ENCODE measurements around the gene HOOK2.
"Not testable (repeated sequence)": the region's sequence is repeated elsewhere in the genome, so short reads cannot be mapped to it uniquely, and the experiment has no call there.

The HOOK2 gene

GRCh38 chr19:12745166-12745897, 30.0 kb downstream of the HOOK2 start:
- H3K9ac ChIP-seq = peak overlapping the region; percentile 50; the same call in 1 of the 2 replicates
- peaks cover 16% of the 10 kb centered on the region for H3K9me3 ChIP-seq
- H3K27ac ChIP-seq = 0 out of 2 replicates have a peak overlapping the region, but pooled peaks have one; percentile 9
- no peak overlapping the region for H3K4me3 ChIP-seq
- peaks cover 12% of the 10 kb centered on the region; the same call in 1 of the 2 replicates for H4K20me1 ChIP-seq
- peak overlapping the region; percentile 64 for H3K4me2 ChIP-seq
- H3K27me3 ChIP-seq = no peaks in the 10 kb centered on the region
- peaks cover 73% of the 10 kb centered on the region for H3K36me3 ChIP-seq
- no peak for TF ChIP-seq Cebpa-rat (IDR thresholded peaks at IDR 0.05)
- peaks cover 48% of the 10 kb centered on the region for H3K4me1 ChIP-seq

DNA sequence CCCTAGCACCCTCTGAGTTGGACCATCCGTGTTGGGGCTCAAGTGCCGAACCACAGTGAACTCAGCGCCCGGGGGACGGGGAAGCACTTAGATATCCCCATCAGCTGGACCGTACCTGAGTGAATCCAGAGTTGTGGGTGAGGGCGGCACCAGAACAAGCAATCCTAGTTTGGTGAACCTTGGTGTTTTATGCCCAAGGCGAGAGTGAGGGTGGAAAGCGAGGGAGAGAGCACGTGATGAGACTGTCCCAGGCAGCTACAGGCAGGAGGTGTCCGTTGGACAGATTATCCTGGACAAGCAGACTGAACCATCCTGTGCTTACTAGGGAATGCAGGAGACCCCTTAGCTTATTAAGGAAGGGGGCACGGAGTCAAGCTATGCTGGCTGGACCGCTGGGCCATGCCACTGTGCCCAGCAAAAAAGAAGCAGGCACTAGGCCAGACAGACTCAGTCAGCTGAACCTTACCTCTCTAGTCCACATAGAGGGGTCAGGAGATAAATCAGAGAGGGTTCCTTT, 37.5 kb downstream of the HOOK2 start:
- peak overlapping the region; percentile 98 for H3K27ac ChIP-seq
- H3K4me3 ChIP-seq = peak overlapping the region; percentile 87
- no peaks in the 10 kb centered on the region for H3K27me3 ChIP-seq
- H3K36me3 ChIP-seq = peaks cover 43% of the 10 kb centered on the region
- H3K9ac ChIP-seq = peak overlapping the region; percentile 88
- no peaks in the 10 kb centered on the region for H3K9me3 ChIP-seq
- TF ChIP-seq Cebpa-rat (IDR thresholded peaks at IDR 0.05) = no peak
- peaks cover 13% of the 10 kb centered on the region for H4K20me1 ChIP-seq
- peaks cover 41% of the 10 kb centered on the region for H3K4me1 ChIP-seq
- peak overlapping the region; percentile 95 for H3K4me2 ChIP-seq

GRCh38 chr19:12736995-12737834, 38.1 kb downstream of the HOOK2 start, which contains the start of gene GET3:
GET3 (plus strand) TSS chr19:12737497; CDS start chr19:12737506, 9 bp downstream.
- Histone ChIP-seq H3K27ac (peak within 1 kb of the TSS; percentile 98), H3K4me1 (peaks cover 45% of the 10 kb centered on the region), H3K4me2 (peak within 1 kb of the TSS; percentile 95), H3K36me3 (peaks cover 43% of the 10 kb centered on the region), H4K20me1 (peaks cover 20% of the 10 kb centered on the region), H3K4me3 (peak within 1 kb of the TSS; percentile 87), H3K9me3 (no peaks in the 10 kb centered on the region), H3K27me3 (no peaks in the 10 kb centered on the region), H3K9ac (peak within 1 kb of the TSS; percentile 88)
- no peak for TF ChIP-seq Cebpa-rat (IDR thresholded peaks at IDR 0.05)

GRCh38 chr19:12733369-12734214, 41.8 kb downstream of the HOOK2 start:
- peaks cover 56% of the 10 kb centered on the region for H4K20me1 ChIP-seq

GRCh38 chr19:12731337-12731736, 44.0 kb downstream of the HOOK2 start:
- no peaks in the 10 kb centered on the region for H3K9me3 ChIP-seq
- peak overlapping the region; percentile 9 for H3K4me2 ChIP-seq
- peaks cover 56% of the 10 kb centered on the region for H3K4me1 ChIP-seq
- H3K27me3 ChIP-seq = no peaks in the 10 kb centered on the region
- no peak overlapping the region for H3K9ac ChIP-seq
- TF ChIP-seq Cebpa-rat (IDR thresholded peaks at IDR 0.05) = no peak
- no peak overlapping the region for H3K27ac ChIP-seq
- H3K36me3 ChIP-seq = peaks cover 64% of the 10 kb centered on the region
- H4K20me1 ChIP-seq = peaks cover 57% of the 10 kb centered on the region
- H3K4me3 ChIP-seq = no peak overlapping the region

More at GRCh38 chr19:12733369-12734214, 41.8 kb downstream of the HOOK2 start:
- peak overlapping the region; percentile 98 for H3K9ac ChIP-seq
- H3K4me1 ChIP-seq = peaks cover 71% of the 10 kb centered on the region
- no peaks in the 10 kb centered on the region for H3K9me3 ChIP-seq
- peaks cover 45% of the 10 kb centered on the region for H3K36me3 ChIP-seq
- peak overlapping the region; percentile 99 for H3K27ac ChIP-seq
- TF ChIP-seq Cebpa-rat (IDR thresholded peaks at IDR 0.05) = no peak
- peak overlapping the region; percentile 97 for H3K4me2 ChIP-seq
- peak overlapping the region; percentile 87 for H3K4me3 ChIP-seq
- H3K27me3 ChIP-seq = no peaks in the 10 kb centered on the region

DNA sequence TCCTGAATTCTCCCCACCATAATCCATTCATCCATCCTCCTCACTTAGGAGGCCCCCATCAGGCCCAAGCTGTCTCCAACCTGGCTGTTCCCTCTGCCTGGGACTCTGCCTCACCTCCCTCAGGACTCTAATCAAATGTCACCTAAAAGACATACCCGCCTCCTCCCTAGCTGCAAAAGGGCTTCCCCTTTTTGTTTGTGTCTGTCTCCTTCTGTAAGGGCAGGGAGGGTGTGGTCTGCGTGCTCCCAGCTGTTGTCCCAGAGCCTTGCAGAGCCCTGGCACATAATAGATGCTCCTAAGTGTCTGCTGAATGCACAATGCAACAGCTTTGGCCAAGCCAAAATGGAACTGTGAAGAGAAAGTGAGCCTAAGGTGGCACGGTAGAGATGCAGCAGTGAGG, 45.3 kb downstream of the HOOK2 start:
- Histone ChIP-seq H3K27me3 (no peaks in the 10 kb centered on the region), H3K9ac (no peak overlapping the region), H4K20me1 (peaks cover 57% of the 10 kb centered on the region), H3K4me3 (no peak overlapping the region), H3K9me3 (no peaks in the 10 kb centered on the region), H3K4me2 (peak overlapping the region; percentile 2), H3K4me1 (peaks cover 43% of the 10 kb centered on the region), H3K27ac (peak overlapping the region; percentile 26; the same call in 1 of the 2 replicates), H3K36me3 (peaks cover 64% of the 10 kb centered on the region)
- TF ChIP-seq Cebpa-rat (IDR thresholded peaks at IDR 0.05) = no peak

GRCh38 chr19:12727745-12728433, 47.5 kb downstream of the HOOK2 start:
- TF ChIP-seq Cebpa-rat (IDR thresholded peaks at IDR 0.05) = no peak
- Histone ChIP-seq H3K9me3 (no peaks in the 10 kb centered on the region), H3K36me3 (peaks cover 64% of the 10 kb centered on the region), H3K4me2 (no peak overlapping the region), H3K4me1 (peaks cover 42% of the 10 kb centered on the region), H4K20me1 (peaks cover 44% of the 10 kb centered on the region), H3K9ac (no peak overlapping the region), H3K4me3 (no peak overlapping the region), H3K27me3 (no peaks in the 10 kb centered on the region), H3K27ac (no peak overlapping the region)

- Histone ChIP-seq H3K36me3 (peaks cover 55% of the 10 kb centered on the region), H3K4me2 (no peak overlapping the region), H3K27ac (no peak overlapping the region), H3K9me3 (no peaks in the 10 kb centered on the region), H4K20me1 (peaks cover 34% of the 10 kb centered on the region), H3K9ac (no peak overlapping the region), H3K4me3 (no peak overlapping the region), H3K4me1 (peaks cover 33% of the 10 kb centered on the region), H3K27me3 (no peaks in the 10 kb centered on the region)
- TF ChIP-seq Cebpa-rat (IDR thresholded peaks at IDR 0.05) = no peak
Observed at GRCh38 chr19:12726988-12727316, 48.4 kb downstream of the HOOK2 start.

GRCh38 chr19:12725612-12726011, 49.7 kb downstream of the HOOK2 start:
- peaks cover 21% of the 10 kb centered on the region for H3K4me1 ChIP-seq
- not testable (repeated sequence) for H3K9me3 ChIP-seq, H3K27me3 ChIP-seq, H3K9ac ChIP-seq, H3K4me2 ChIP-seq, H3K27ac ChIP-seq, H3K4me3 ChIP-seq
- H3K36me3 ChIP-seq = peaks cover 41% of the 10 kb centered on the region
- peaks cover 34% of the 10 kb centered on the region for H4K20me1 ChIP-seq

Measured in BLaER1 (cell line).